Fibroblast of upper back skin (primary cell): ENCODE data around the gene L1CAM.

Source experiments
- DNase-seq: peaks from one replicate; pipeline ENCODE4 v3.0.0-alpha.2; 2013

L1CAM gene

DNA sequence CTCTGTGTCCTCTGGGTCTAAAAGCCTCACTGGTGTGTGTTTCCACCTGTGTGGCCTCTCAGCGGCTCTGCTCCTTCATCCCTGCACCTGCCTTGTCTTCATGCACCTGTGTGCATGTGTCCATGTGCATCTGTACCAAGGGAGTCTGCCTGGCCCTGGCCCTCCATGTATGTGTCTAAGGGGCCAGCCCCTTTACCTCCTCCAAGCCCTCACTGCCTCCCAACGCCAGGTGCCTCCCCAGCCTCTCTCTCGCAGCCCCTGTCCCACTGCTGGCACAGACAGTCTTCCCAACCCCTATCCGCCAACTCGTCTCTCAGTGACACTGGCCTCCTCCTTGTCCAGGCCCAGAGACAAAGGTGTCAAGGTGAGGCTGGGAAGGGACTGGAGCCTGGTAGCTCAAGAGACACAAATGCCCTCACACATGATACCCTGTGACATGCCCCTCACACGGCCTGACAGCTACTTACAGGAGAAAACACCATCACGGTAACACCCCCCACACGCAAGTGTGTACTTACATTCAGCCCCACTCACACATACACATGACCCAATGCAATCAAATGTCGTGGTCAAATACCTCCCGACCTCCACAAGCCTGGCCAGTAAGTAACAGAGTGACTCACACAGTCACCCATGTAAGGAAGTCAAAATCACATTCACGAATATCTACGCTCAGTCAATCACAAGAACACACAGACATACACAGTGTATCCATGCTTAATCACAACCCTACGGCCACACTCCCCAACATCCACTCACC lies 11.4 kb downstream of the L1CAM start:
- no peak for DNase-seq

DNA sequence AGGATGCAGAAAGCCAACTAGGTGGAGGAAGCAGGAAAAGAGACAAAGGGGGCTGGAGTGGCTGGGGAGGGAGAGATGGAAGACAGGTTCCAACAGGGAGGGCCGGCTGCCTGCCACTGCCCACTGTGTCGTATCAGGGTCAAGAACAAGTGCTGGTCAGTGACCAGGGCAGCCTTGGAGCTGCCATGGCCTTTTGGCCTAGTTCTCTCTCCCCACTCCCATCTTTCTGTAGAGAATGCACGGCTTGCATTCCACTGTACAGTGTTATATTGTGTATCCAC lies 11.9 kb downstream of the L1CAM start:
- DNase-seq = no peak

DNA sequence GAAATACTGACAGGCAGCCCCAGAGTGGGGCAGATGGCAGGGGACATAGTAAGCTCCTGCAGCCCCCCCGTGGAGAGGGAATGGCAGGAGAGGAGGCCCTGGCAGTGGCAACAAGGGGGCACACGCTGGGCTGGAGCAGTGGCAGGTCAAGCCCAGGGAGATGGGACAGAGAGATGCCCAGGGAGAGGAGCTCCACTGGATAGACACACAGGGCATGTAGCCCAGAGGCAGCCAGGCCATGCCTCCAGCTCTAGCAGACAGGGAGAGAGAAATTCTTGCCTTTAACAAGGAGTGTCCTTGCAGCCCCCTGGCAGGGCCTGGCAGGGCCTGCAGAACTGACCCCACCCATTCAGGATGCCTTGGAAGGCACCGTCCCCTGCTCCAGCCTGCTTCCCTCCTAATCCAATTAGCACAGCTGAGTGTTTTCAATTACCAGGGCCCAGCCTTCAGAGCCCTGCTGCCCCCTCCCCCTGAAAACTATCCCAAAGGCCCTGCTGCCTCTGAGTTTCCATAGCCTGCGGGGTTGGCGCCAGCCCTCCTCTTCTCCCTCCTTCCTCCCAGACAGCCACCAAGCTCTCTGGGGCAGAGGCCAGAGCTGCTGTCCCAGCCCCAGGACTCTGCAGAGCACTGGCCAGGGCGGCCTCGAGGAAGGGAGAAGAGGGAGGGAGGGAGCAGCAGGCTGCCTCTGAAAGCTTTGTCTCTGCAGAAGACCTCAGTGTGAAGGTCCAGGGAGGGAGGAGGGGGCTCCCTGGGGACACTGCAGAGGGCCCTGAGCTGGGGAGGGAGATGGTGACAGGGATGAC lies 12.5 kb downstream of the L1CAM start:
- no peak for DNase-seq

DNA sequence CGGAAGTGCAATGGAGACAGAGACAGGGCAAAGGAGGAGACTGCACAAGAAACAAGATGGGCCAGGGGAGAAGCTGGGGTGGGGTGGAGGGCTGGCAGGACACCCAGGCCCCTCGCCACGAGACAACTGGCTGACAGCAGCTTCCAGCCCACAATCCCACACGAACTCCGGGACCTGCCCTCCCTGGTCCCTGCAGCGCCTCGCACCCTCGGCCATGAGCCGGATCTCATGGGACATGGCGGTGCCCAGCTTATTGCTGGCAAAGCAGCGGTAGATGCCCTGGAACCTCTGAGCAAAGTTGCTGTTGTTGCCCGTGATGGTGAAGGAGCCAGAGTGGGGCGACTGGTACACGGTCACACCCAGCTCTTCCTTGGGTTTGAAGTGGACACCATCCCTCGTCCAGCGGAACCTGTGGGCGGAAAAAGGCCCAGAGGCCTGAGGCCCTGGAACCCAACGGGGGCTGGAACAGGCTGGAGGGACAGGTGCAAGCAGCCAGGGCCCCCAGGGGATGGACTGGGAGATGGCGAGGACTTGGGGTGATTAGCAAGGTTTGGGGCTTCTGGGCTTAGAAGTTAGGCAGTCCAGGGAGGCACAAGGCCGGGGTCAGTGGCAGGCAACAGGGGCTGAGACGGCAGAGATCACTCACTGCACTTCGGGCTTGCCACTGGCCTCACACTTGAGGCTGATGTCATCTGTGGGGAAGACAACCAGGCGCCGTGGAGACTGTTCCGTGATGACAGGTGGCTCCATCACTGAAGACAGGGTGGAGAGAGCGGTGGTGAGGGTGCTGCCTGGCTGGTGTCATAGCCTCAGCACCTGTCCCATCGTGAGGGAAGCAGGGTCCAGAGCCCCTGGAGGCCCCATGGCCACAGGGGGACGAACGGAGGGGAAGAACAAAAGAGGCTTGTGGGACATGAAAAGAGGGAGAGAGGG lies 13.8 kb downstream of the L1CAM start:
- no peak for DNase-seq

DNA sequence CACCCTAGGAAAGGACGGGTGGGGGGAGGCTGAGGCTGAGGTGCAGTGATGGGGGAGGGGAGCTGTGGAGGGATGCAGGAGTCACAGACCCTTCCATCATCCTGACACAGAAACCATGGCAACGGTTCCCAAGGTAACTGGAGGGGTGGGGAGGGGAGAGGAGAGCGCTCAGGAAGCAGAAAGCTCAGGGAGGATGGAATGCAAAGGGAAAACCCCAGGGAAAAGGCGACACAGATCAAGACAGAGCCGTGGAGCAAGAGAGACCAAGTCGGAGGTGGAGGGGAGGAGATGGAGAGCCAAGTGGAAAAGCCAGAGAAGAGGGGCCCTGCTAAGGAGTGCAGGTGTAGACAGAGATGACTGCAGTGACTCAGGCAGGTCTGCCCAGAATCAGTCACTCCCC lies 14.5 kb downstream of the L1CAM start:
- DNase-seq = no peak

DNA sequence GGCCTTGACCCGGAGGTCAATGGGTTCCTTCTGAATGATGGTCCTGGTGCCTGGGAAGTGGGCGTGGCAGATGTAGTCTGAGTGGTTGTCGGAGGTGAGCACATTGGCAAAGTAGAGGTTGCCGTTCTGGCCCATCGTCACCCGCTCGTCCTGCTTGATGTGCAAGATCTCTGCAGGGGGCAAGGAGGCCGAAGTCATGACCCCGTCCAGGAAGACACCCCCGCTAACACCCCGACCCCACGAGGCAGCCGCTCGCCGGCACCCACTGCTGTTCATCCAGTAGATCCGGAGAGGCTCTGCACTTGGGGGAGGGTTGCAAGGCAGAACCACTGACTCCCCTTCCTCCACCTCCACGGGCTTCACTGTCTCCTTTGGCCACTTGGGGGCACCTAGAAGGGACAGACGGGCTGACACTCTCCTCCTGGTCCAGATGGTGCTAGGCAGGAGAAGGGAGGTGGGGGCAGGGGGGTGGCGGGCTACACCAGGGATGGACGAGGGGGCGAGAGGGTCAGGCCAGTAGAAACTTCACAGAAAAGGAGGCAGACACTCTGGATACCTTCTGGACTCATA lies 15.1 kb downstream of the L1CAM start:
- no peak for DNase-seq

DNA sequence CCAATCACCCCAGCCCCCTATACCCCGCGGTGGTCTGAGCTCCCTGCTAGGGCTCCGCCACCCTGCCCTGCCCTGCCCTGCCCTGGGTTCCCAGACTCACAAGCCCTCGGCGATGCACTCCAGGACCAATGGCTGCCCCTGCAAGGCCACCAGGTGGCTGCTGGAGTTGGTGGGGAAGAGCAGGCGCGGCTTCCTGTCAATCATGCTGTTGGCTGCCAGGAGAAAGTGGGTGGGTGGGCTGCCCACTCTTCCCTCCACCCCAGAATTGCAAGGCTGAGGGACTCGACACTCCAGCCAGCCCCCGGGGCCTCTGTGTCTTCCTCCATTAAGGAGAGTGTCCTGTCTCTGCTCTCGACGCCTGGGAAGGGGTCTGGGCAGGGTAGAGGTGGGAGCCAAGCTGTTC lies 15.7 kb downstream of the L1CAM start:
- no peak for DNase-seq

DNA sequence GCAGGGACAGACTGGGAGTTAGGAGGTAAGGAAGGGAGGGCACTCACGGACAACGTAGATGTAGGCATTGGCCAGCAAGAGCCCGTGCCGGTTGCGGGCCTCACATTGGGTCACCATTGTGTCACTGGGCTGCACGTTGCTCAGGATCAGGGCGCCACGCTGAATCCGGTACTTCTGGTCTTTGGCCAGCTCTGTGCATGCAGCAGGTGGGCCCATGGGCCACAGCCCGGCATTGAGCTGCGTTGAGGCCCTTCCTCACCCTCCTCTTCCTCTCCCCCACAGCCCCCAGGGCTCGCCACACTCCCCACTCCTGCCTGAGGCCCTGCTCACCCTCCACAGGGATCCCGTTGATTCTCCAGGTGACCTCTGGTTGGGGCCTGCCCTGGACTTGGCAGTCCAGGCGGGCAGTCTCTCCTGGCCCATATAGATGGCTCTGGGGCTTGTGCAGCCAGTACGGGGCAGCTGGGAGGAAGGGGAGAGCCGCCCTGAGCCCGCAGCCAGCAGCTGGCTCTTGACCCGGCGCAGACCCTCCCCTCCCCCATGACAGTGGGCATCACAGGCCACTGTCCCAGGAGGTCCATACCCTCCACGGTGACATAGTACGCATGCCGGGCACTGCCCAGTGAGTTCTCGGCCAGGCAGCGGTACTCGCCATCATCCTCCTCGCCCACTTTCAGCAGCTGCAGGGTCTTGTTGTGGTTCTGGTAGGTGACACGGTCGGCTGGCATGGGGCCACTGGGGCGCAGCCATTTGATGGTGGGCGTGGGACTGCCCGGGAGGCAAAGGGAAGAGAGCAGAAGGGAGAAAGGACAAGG lies 16.3 kb downstream of the L1CAM start:
- no peak for DNase-seq

DNA sequence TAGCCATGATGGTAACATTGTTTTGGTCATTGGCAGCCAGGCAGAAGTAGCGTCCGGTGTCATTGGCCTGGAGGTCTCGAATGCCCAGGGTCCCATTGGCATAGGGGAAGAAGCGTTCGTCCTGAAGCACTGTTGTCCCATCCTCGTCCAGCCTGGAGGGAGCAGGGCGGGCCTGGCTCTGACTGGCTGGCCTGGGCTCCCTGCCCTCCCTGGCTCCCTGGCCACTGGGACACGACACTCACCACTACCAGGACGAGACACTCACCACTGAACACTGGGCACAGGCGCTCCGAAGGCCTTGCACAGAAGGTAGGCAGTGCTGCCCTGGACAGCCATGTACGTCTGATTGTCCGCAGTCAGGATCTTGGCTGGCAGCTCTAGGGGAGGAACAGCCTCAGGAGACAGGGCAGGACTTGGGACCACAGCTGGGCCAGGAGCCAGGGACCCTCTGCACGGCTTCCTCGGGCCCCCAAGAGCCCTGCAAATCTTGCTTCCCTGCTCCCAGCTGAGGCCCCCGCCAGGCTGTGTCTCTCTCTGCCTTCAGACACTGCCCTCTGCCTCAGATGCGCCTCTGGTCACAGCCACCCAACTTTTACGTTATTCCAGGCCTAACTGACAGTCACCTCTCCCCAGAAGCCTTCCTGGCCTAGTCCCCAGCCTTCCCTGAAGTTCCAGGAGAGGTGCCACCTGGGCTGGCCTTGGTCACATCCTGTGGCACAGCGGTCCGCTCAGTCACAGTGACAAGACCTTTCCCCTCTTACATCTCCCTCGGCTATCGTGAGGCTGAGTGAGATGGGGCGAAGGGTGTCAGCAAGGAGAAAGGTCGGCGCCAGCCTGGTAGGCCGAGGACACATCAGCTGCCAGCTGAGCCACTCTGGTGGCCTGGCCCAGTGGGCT lies 17.1 kb downstream of the L1CAM start:
- no peak for DNase-seq

DNA sequence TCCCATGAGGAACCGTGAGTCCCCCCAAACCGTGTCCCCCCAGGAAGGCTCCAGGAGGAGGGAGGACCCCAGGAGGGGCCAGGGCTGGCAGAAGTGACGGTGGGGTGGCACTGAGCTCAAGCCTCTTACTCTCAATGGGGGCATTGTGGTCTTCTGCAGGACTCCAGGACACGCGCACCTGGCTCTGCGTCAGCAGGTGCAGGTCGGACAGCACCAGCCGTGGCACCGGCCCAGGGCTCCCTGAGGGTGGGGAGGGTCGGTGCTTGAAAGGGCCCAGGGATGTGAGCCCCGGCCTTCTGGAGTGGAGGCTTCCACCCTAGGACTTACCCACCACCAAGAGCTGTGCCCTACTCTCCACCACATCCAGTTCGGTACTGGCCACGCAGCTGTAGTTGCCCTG lies 18.3 kb downstream of the L1CAM start:
- DNase-seq = no peak

DNA sequence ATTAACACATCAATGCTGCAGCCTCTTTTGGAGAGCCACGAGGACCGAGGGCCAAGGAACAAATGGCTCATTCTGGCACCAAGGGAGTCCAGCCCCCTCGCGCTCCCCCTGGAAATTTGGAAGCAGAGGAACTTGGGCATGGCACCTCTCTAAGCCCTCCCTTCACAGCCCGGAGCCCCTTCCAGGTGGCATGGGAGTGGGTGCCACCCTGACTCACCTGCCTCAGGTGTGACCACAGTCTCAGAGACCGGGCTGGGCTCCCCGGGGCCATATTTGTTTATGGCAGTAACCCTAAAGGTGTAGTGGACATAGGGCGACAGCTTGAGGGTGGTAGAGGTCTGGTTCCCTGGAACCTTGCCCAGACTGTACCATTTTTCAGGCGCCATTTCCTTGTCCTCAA lies 18.8 kb downstream of the L1CAM start:
- no peak for DNase-seq

DNA sequence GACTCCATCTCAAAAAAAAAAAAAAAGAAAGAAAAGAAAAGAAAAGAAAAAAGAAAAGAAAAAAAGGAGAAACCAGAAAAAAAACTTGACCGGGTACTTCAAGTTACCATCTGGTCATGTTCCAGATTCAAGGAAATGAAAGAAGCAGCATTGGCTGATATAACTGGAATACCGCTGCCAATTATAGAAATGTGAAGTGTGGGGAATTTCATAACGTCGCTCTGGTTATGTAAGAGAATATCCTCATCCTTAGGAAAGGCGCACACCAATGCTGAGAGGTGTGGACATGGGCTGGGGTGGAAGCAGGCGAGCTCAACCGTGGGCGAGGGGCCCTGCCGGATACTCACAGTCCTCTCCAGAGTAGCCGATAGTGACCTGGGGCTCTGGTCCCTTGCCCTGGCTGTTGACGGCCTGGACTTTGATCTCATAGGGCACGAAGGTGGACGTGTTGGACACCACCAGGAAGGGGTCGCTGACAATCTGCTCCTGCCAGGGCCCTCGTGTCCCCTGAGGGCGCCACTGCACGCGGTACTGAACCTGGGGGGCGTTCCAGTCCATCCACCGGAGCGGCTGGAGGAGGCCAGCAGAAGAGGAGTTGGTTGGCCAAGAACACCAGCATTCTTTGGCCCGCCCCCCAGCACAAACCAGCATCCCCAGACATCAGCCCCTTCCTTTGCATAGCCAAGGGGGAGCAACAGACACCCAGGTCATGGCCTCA lies 19.5 kb downstream of the L1CAM start:
- DNase-seq = no peak

DNA sequence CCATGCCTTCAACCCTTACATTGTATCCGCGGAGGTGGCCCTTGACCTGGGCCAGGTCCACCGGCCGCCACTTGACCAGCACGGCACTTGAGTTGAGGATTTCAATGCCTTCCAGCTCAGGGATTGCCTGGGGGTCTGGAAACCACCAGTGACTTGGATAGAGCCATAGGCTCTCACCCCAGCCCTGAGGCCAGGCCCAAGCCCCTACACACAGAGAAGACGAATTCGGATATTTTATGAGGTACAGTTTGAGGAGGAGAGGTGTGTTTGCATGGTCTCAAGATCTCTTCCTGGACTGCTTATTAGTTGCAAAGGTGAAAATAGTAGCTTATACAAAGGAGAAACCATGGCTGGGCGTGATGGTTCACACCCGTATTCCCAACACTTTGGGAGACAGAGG lies 20.3 kb downstream of the L1CAM start:
- DNase-seq = no peak

DNA sequence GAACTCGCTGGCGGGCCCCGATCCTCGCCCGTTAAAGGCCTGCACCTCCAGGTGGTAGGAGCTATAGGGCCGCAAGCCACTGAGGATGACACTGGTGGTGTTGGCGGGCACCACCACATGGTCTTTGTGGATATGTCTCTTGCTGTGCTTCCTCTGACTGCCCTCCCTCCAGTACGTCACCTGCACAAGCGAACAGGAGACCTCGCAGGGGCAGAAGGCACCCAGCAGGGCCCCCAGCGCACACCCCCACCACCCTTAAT lies 20.7 kb downstream of the L1CAM start:
- DNase-seq = no peak

DNA sequence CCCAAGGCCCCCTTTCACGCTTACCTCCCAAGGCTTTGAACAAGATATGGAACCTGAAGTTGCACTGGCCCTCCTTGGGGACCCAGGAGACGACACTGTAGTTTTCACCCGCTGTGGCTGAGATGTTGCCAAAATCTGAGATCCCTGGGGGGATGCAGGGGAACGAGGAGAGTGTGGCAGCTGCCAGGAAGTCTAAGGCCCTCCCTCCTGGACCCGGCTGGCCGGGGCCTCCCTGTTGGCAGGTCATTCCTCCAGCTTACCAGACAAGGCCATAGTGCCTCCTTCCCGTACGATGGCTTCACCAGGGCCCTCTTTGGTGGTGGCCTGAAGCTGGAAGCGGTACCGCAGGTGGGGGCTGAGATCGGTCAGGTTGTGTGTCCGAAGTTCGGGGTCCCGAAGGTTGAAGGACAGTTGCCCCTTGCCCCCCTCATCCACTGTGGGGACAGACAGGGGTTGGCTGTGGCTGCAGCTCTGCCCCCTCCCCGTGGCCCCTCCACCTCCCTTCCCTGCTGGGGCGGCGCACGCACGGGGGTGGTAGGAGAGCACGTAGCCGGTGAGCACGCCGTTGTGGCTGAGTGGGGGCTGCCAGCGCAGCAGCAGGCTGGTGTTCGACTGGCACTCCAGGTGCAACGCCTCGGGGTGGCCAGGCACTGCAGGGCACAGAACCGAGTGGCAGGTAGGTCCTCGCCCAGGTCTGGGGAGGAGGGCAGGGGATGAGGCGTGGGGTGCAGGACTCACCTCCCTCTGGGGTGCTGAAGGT lies 21.2 kb downstream of the L1CAM start:
- DNase-seq = no peak

DNA sequence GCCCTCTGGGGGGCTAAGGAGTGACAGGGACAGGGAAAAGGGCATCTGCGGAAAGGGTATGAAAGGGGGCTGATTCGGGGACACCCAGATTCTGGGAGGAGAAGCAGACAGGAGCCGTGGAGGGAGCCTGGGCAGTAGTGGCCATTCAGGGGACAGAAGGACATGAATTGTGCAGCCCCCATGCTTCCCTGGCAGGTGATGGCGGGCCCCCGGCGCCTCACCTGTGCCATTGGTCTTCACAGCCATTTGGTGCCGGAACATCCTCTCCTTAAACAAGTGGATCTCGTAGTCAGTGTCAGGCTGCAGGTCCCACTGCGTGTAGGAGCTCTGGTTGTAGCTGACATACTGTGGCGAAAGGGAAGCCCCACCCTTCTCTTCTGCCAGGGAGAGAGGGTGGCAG lies 21.9 kb downstream of the L1CAM start:
- no peak for DNase-seq

DNA sequence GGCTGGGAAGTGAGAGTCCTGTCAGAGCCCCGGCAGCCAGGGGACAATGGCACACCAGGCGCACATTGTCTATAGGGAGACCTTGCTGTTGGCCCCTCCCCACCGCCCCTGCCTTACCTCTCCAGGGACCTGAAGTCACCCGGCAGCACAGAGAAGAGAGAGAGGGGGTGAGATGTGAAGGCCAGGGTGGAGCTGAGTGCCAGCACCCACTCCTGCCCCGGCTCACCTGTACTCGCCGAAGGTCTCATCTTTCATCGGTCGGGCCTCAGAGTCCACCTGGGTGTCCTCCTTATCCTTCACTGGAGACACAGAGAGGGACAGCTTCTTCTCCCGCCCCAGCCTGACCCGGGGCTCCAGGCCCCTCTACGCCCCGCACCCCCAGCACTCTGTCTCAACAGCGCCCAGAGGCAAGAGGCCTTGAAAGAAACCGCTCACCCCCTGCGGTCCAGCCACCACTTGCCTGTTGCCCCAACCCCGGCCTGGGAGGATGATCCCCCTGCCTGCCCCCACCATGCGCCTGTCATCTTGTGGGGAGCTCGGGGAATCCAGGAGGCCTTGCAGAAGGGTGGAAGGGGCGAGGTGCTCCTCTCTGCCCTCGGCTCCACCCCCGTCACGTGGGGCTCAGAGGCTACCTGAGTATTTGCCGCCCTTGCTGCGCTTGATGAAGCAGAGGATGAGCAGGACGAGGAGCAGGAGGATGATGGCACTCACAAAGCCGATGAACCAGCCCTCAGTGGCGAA lies 22.6 kb downstream of the L1CAM start:
- DNase-seq = no peak

DNA sequence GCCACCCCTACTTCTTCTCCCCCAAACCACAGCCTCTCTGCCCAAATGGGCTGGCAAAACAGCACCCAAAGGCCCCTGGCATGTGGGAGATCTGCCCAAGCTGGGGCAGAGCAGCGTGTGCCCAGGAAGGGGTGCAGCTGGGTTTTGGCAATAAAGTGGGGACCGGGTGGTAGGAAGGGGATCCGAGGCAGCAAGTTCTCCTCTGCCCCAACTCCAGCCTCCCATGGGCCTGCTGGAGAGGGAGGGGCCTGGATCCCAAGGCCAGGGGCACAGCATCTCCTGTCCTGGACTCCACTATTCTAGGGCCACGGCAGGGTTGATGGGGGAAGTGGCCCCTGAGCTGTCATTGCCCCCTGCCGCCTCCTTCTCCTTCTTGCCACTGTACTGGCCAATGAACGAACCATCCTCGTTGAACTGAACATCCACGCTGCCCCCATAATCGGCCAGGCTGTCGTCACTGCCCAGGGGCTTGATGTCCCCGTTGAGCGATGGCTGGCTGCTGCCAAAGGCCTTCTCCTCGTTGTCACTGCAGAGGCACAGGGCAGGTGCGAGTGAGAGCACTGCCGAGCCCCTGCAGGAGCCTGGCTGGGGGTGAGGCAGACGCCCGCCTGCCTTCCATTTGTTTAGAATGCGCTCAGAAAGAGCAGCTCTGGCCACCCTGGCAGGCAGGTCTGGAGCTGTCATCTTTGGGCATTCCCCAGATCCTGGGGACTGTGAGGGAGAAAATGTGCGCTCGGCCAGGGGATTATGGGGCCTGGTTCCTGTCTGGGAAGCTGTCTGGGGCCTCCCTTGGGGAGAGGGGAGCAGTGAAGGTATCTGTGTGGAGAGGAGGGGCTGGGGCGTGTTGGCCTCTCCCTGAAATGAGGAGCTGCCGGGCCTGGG lies 23.4 kb downstream of the L1CAM start:
- no peak for DNase-seq
